ACC112 (cell line): ENCODE data around the gene MRPS16.
"Not testable (repeated sequence)": the region's sequence is repeated elsewhere in the genome, so short reads cannot be mapped to it uniquely, and the experiment has no call there.

ENCODE experiments used
- H2AFZ ChIP-seq: fragments of 200-600 bp; sonication (generic); one replicate; pipeline ENCODE4 v1.6.0; 2017; ENCODE audit warnings: antibody characterized with exemption, low read length; ENCODE audit not compliant: unreplicated experiment
- H3K27ac ChIP-seq: fragments of 200-600 bp; sonication (generic); 2 replicates; pipeline ENCODE4 v1.5.1; 2014; ENCODE audit warnings: low read depth, mild to moderate bottlenecking, antibody characterized with exemption, low read length, moderate library complexity
- H3K27me3 ChIP-seq: fragments of 200-600 bp; sonication (generic); 2 replicates; pipeline ENCODE4 v1.6.1; 2014; ENCODE audit warnings: mild to moderate bottlenecking, antibody characterized with exemption, low read length, moderate library complexity, mixed read lengths; ENCODE audit not compliant: insufficient read depth
- H3K36me3 ChIP-seq: fragments of 200-600 bp; sonication (generic); 2 replicates; pipeline ENCODE4 v1.6.1; 2016; ENCODE audit warnings: mild to moderate bottlenecking, antibody characterized with exemption, low read length, moderate library complexity, mixed read lengths; ENCODE audit not compliant: insufficient read depth
- H3K4me1 ChIP-seq: fragments of 200-600 bp; sonication (generic); one replicate; pipeline ENCODE4 v1.6.1; 2016; ENCODE audit warnings: low read length, mixed read lengths; ENCODE audit not compliant: insufficient read depth, unreplicated experiment, control insufficient read depth
- H3K4me3 ChIP-seq: fragments of 200-600 bp; sonication (generic); 2 replicates; pipeline ENCODE4 v1.5.1; 2014; ENCODE audit warnings: mild to moderate bottlenecking, low read depth, low read length
- H3K79me2 ChIP-seq: fragments of 200-600 bp; sonication (generic); one replicate; pipeline ENCODE4 v1.6.0; 2016; ENCODE audit warnings: low read length; ENCODE audit not compliant: control insufficient read depth, unreplicated experiment, insufficient read depth

The MRPS16 gene

DNA sequence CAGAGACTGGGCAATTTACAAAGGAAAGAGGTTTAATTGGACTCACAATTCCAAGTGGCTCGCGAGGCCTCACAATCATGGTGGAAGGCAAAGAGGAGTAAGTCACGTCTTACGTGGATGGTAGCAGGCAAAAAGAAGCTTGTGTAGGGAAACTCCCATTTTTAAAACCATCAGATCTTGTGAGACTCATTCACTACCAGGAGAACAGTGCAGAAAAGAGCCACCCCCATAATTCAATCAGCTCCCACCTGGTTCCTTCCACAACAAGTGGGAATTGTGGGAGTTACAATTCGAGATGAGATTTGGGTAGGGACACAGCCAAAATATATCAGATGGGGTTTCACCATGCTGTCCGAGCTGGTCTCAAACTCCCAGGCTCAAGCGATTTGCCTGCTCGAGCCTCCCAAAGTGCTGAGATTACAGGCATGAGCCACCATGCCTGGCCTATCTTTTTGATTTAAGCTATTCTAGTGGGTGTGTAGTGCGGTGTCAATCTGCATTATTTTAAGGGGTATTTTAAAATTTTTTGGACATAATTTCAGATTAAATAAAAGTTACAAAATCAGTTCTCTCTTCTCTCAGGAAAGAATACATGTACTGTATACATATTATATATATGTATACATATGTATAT, 9.0 kb upstream of the MRPS16 start:
- no peaks in the 10 kb centered on the region for H3K79me2 ChIP-seq
- H2AFZ ChIP-seq, result no peak overlapping the region
- peak overlapping the region; percentile 56 for H3K27ac ChIP-seq
- no peaks in the 10 kb centered on the region for H3K27me3 ChIP-seq
- peaks cover 6% of the 10 kb centered on the region for H3K4me1 ChIP-seq
- H3K36me3 ChIP-seq, result no peaks in the 10 kb centered on the region
- no peak overlapping the region for H3K4me3 ChIP-seq

DNA sequence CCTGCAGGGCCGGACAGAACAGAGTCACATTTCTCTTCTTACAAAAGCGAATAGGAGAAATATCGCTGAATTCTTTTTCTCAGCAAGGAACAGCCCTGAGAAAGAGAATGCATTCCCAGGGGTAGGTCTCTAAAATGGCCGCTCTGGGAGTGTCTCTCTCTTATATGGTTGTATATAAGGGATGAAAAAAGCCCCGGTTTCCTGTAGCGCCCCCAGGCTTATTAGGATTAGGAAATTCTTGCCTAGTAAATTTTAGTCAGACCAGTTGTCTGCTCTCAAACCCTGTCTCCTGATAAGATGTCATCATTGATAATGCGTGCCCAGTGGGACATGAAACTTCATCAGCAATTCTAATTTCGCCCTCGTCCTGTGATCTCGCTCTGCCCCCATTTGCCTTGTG, 6.2 kb upstream of the MRPS16 start:
- H3K4me1 ChIP-seq, H3K27ac ChIP-seq, H3K4me3 ChIP-seq, H3K79me2 ChIP-seq, H2AFZ ChIP-seq, H3K36me3 ChIP-seq, H3K27me3 ChIP-seq: not testable (repeated sequence)

DNA sequence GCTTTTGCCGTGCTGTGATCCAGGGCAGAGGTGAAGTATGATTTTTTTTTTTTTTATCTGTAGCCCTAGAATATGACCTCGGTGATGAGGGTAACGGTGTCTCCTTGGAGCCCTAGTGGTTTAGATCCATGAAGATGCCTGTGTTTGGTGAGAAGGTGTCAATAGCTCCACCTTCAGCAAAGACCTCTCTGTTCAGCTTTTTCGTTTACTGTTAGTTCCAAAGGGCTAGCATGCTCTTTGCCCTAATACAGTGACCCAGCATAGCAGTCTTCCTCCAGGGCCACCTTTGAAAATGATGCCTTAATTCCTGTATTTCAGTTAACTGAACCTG, 746 bp upstream of the MRPS16 start:
- Histone ChIP-seq H3K27me3 (no peaks in the 10 kb centered on the region), H3K36me3 (peaks cover 5% of the 10 kb centered on the region; the same call in 1 of the 2 replicates), H2AFZ (peak overlapping the region; percentile 99), H3K4me1 (peaks cover 18% of the 10 kb centered on the region), H3K27ac (peak overlapping the region; percentile 94), H3K79me2 (peaks cover 45% of the 10 kb centered on the region), H3K4me3 (peak overlapping the region; percentile 100)

DNA sequence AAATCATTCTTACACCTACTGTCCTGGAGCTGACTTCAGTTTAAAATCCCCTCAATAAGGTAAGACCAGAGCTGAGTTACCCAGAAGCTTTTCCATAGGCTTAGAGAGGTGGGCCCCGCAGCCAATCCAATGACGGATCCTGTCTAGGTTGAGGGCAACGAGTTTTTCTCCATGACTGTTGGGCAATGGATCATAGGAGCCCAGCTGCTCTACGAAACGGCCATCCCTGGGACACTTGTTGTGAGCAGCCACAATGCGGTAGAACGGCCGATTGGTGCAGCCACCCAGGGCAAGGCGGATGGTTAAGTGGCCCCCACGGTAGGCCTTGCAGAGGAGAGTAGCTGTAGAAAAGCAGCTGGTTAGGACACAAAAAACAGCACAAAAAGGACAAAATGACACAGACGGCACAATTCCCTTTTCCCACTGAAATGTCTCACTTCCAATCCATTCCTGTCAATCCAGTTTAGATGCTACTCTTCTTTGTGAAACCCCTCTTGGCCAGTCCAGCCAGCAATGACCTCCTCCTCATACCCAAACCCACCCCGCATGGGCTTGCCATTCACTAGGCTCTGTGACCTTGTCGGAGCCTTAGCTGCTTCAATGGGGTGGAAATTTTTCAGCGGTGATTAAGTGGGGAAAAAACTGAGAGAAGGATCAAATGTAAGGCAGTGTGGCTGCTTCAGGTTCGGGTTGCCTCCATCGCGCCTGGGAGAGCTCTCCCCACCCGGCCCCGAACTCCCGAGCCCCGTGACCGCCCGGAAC, 580 bp downstream of the MRPS16 start:
- Histone ChIP-seq H3K36me3 (peaks cover 5% of the 10 kb centered on the region; the same call in 1 of the 2 replicates), H3K79me2 (peaks cover 51% of the 10 kb centered on the region), H3K27me3 (no peaks in the 10 kb centered on the region), H3K4me1 (peaks cover 25% of the 10 kb centered on the region), H2AFZ (peak overlapping the region; percentile 99), H3K4me3 (peak overlapping the region; percentile 100), H3K27ac (peak overlapping the region; percentile 94)

- Histone ChIP-seq H2AFZ (no peak overlapping the region), H3K4me1 (peaks cover 35% of the 10 kb centered on the region), H3K36me3 (peaks cover 15% of the 10 kb centered on the region), H3K27ac (peak overlapping the region; percentile 91), H3K4me3 (peak overlapping the region; percentile 79; the same call in 1 of the 2 replicates), H3K79me2 (peaks cover 72% of the 10 kb centered on the region), H3K27me3 (no peaks in the 10 kb centered on the region)
These were observed 4.2 kb downstream of the MRPS16 start for GRCh38 chr10:73248259-73248724.

DNA sequence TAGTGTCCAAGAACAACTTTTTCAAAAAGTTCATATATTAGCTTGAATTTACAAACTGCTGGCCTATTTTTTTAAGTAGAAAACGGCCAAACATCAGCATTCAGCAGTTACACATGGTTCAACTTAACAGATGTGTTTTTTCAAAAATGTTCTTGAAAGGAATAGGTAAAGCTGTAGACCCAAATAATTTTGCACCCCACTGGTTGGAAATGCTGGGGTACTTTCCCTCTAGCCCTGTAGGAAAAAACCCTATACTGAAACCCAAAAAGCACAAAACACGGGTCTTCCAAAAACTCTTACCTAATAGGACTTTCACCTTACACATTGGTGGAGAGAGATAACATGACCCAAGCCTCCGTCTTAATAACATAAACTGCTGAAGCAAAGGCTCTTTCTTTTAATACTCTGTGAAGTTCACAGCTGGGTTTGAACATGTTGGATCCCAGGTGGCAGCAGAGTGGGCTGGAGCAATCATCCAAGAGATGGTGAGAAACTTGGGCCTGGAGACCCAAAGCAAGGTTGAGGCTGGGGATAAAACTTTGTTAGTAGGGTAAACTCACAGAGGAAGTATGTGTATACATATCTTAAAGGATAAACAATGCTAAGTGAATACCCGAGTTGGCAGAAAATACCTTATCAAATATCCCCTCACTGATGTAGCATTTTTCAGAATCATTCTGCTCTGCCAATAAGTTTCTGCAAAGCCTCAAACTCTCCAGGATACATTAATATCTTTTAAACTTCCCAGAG, 4.8 kb downstream of the MRPS16 start:
- Histone ChIP-seq H3K27me3 (no peaks in the 10 kb centered on the region), H2AFZ (no peak overlapping the region), H3K79me2 (peaks cover 65% of the 10 kb centered on the region), H3K4me1 (peaks cover 35% of the 10 kb centered on the region), H3K4me3 (peak overlapping the region; percentile 79), H3K27ac (peak overlapping the region; percentile 91), H3K36me3 (peaks cover 15% of the 10 kb centered on the region)

- Histone ChIP-seq H3K27me3 (no peaks in the 10 kb centered on the region), H3K79me2 (peaks cover 58% of the 10 kb centered on the region), H2AFZ (peak within 1 kb of the TSS; percentile 73), H3K27ac (peak within 1 kb of the TSS; percentile 91), H3K36me3 (peaks cover 15% of the 10 kb centered on the region), H3K4me1 (peaks cover 35% of the 10 kb centered on the region), H3K4me3 (peak within 1 kb of the TSS; percentile 79)
These were observed 5.6 kb downstream of the MRPS16 start, which contains the start of gene DNAJC9 for GRCh38 chr10:73246646-73247508. Gene DNAJC9 (minus strand): TSS chr10:73247255. CDS start chr10:73247189, 66 bp downstream.

- H2AFZ ChIP-seq, result peak overlapping the region; percentile 20
These were observed 6.2 kb downstream of the MRPS16 start for GRCh38 chr10:73246322-73246645.

DNA sequence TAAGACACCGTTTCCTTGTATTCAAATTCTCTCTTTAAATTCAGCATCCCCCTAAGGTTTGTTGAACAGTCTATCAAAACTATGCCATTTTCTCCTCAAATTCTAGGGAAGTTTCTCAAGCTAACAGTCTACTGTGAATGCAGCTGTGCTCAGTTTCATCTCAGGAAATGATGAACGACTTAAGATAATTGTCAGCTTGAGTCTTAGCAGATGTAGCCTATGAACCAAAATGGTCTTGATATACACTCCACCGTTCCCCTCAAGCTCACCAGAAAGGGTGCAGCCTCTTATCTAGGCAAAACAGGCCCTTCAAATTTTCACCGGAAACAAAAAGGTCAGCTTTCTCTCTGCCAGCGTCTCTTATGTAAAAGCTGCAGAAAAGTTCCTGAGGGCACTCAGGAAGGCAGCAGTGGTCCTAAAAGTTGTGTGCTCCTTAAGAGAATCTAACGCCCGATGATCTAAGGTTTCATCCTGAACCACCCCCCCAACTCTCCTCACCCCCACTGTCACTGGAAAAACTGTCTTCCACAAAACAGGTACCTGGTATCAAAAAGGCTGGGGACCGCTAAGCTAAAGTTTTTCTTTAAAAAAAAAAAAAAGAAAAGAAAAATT, 7.5 kb downstream of the MRPS16 start:
- Histone ChIP-seq H3K4me3 (peak overlapping the region; percentile 79), H3K27me3 (no peaks in the 10 kb centered on the region), H3K27ac (no peak overlapping the region), H2AFZ (no peak overlapping the region), H3K36me3 (peaks cover 22% of the 10 kb centered on the region), H3K79me2 (peaks cover 48% of the 10 kb centered on the region), H3K4me1 (peaks cover 23% of the 10 kb centered on the region)

More at GRCh38 chr10:73246322-73246645, 6.2 kb downstream of the MRPS16 start:
- peaks cover 53% of the 10 kb centered on the region for H3K79me2 ChIP-seq
- H3K27ac ChIP-seq, result peak overlapping the region; percentile 91
- H3K4me3 ChIP-seq, result peak overlapping the region; percentile 79
- H3K4me1 ChIP-seq, result peaks cover 32% of the 10 kb centered on the region
- no peaks in the 10 kb centered on the region for H3K27me3 ChIP-seq
- peaks cover 20% of the 10 kb centered on the region for H3K36me3 ChIP-seq
